ENCODE results near the gene OPRL1.

GRCh38 chr20:64073476-64074183 lies 6.3 kb upstream of the OPRL1 start:
- no peak for TF ChIP-seq GATA3 (IDR thresholded peaks at IDR 0.05; ENCODE audit: low read depth, low read length)
- TF ChIP-seq GATA2 (IDR thresholded peaks at IDR 0.05; ENCODE audit: low read depth, low read length), result no peak

All from SH-SY5Y (cell line).